Activated CD4-positive, alpha-beta T cell treated with anti-CD3 and anti-CD28 coated beads for 4 hours (primary cell): Measurements from ENCODE around the gene HAP1.
"Not testable (repeated sequence)": the region's sequence is repeated elsewhere in the genome, so short reads cannot be mapped to it uniquely, and the experiment has no call there.

ENCODE experiments used
- DNase-seq, 2 donors: peaks; one replicate each; pipeline ENCODE4 v3.0.0-alpha.2; 2020

The HAP1 gene

GRCh38 chr17:41734139-41734948 is at the start of gene HAP1:
TSS of gene HAP1 (minus strand) at chr17:41734643. CDS start at chr17:41734634, 9 bp downstream.
- DNase-seq, result no peak

GRCh38 chr17:41782142-41782541 is 47.7 kb upstream of the HAP1 start:
- DNase-seq, result no peak

- DNase-seq, result no peak
These were observed 47.1 kb upstream of the HAP1 start for GRCh38 chr17:41781404-41782110.

GRCh38 chr17:41779954-41780353 is 45.5 kb upstream of the HAP1 start:
- DNase-seq, result no peak

- no peak for DNase-seq
These were observed 43.2 kb upstream of the HAP1 start for GRCh38 chr17:41777574-41778188.

- DNase-seq, result no peak
These were observed 42.7 kb upstream of the HAP1 start for GRCh38 chr17:41777157-41777573.

- not testable (repeated sequence) for DNase-seq
These were observed 41.9 kb upstream of the HAP1 start for GRCh38 chr17:41776262-41776900.

GRCh38 chr17:41775394-41776226 is 41.2 kb upstream of the HAP1 start:
- no peak for DNase-seq

- no peak for DNase-seq
These were observed 39.3 kb upstream of the HAP1 start for GRCh38 chr17:41773731-41774193.

GRCh38 chr17:41773190-41773588 is 38.7 kb upstream of the HAP1 start:
- no peak for DNase-seq

GRCh38 chr17:41772586-41773189 is 38.2 kb upstream of the HAP1 start:
- no peak for DNase-seq

GRCh38 chr17:41772218-41772585 is 37.8 kb upstream of the HAP1 start:
- DNase-seq, result no peak

GRCh38 chr17:41771389-41772206 is 37.2 kb upstream of the HAP1 start:
- DNase-seq, result no peak

- DNase-seq, result no peak
These were observed 35.5 kb upstream of the HAP1 start for GRCh38 chr17:41769985-41770384.

GRCh38 chr17:41769346-41769862 is 35.0 kb upstream of the HAP1 start:
- DNase-seq, result no peak

- no peak for DNase-seq
These were observed 34.3 kb upstream of the HAP1 start for GRCh38 chr17:41768682-41769288.

GRCh38 chr17:41767324-41768042 is 33.0 kb upstream of the HAP1 start:
- no peak for DNase-seq

GRCh38 chr17:41766135-41766534 is 31.7 kb upstream of the HAP1 start:
- no peak for DNase-seq

GRCh38 chr17:41763327-41763726 is 28.9 kb upstream of the HAP1 start:
- DNase-seq, result no peak

- no peak for DNase-seq
These were observed 28.4 kb upstream of the HAP1 start for GRCh38 chr17:41762841-41763240.
